ENCODE measurements around the gene ABCC1.

ABCC1 gene

DNA sequence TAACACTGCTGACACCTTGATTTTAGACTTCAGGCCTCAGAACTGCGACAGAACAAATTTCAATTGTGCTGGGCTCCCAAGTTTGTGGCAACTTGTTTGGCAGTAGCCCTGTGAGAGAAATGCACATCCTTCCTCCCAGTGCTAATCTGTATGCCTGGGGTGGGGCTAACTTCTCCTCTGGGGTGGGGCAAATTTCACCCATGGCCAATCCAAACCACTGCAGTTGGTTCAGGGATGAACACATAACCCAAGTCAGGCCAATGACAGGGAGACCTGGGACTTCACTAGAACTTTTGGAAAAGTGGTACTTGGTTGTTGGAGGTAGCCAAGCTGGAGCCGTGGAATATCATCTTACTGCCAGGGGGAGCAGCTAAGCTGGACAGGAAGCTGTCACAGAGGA lies 217.5 kb downstream of the ABCC1 start:
- H3K27ac ChIP-seq = no peak overlapping the region
- no peak for TF ChIP-seq ZFX (IDR thresholded peaks at IDR 0.05; ENCODE audit: borderline replicate concordance)
- TF ChIP-seq, protein P1, sequence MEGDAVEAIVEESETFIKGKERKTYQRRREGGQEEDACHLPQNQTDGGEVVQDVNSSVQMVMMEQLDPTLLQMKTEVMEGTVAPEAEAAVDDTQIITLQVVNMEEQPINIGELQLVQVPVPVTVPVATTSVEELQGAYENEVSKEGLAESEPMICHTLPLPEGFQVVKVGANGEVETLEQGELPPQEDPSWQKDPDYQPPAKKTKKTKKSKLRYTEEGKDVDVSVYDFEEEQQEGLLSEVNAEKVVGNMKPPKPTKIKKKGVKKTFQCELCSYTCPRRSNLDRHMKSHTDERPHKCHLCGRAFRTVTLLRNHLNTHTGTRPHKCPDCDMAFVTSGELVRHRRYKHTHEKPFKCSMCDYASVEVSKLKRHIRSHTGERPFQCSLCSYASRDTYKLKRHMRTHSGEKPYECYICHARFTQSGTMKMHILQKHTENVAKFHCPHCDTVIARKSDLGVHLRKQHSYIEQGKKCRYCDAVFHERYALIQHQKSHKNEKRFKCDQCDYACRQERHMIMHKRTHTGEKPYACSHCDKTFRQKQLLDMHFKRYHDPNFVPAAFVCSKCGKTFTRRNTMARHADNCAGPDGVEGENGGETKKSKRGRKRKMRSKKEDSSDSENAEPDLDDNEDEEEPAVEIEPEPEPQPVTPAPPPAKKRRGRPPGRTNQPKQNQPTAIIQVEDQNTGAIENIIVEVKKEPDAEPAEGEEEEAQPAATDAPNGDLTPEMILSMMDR (IDR thresholded peaks at IDR 0.05) = no peak

DNA sequence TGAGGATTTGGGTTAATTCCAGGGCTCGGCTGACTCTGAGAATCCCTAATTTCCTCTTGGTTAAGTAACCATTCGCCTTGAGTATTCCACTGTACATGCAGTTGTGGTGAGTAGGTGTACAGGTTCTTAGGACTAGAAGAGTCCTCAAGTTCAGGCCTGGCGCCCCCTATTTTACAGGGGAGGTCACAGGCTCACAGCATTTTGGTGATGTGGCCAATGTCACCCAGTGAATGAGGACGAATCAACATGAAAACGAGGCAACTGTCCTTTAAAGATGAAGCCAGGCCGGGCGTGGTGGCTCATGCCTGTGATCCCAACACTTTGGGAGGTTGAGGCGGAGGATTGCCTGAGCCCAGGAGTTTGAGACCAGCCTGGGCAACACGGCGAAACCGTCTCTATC lies 218.5 kb downstream of the ABCC1 start:
- TF ChIP-seq, protein P1 (IDR thresholded peaks at IDR 0.05) = no peak
- no peak for TF ChIP-seq ZFX (IDR thresholded peaks at IDR 0.05; ENCODE audit: borderline replicate concordance)
- H3K27ac ChIP-seq = no peak overlapping the region

DNA sequence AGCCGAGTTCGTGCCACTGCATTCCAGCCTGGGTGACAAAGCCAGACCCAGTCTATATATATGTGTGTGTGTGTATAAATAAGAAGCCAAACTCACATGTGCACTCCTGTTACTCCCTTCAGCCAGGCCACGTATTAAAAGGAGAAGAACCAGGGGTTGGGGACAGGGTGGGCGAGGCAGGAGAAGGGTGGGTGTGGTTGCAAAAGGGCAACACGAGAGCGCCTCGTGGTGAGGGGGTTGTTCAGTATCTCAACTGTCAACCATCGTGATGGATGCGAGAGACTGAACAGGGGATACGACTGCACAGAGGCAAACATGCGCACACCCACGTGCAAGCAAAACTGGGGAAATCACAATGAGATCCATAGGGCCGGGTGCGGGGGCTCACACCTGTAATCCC lies 219.0 kb downstream of the ABCC1 start:
- H3K27ac ChIP-seq = no peak overlapping the region
- no peak for TF ChIP-seq ZFX (IDR thresholded peaks at IDR 0.05; ENCODE audit: borderline replicate concordance)
- TF ChIP-seq, protein P1 (IDR thresholded peaks at IDR 0.05) = no peak

DNA sequence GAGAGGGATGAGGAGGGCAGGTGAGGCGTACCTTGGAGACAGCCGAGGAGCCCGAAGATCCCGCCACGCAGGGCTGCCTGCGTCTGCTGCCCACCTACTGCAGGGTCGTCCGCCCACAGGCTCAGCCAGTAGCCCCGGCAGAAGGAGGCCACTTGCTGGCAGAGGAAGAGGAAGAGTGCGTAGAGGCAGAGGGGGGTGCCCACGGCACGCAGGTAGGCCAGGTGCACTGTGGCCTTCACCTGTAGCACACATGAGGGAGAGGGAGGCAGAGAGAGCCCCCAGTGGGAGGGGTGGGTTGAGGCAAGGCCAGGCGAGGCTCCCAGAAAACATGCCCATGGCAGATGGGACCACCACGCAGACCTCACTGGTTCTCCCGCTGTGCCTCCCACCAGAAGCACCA lies 220.2 kb downstream of the ABCC1 start:
- TF ChIP-seq, protein P1 (IDR thresholded peaks at IDR 0.05) = no peak
- no peak for TF ChIP-seq ZFX (IDR thresholded peaks at IDR 0.05; ENCODE audit: borderline replicate concordance)
- no peak overlapping the region for H3K27ac ChIP-seq

DNA sequence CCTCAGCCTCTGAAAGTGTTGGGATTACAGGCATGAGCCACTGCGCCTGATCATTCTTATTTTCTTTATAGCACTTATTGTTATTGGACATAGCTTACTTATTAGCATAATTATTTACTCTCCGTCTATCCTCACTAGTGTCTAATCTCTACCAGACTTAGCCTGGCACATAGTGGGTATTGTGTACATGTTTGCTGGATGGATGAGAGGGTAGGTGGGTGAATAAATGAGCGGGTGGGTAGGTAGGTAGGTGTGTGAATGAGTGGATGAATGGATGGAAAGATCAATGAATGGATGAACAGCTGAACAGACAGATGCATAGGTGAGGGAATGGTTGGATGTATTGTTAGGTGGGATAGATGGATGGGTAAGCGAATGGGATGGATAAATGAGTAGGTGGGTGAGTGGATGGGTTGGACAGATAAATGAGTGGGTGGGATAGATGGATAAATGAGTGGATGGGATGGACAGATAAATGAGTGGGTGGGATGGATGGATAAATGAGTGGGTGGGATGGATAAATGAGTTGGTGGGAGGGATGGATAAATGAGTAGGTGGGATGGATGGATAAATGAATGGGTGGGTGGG lies 222.0 kb downstream of the ABCC1 start:
- TF ChIP-seq, protein P1 (IDR thresholded peaks at IDR 0.05) = no peak
- no peak for TF ChIP-seq ZFX (IDR thresholded peaks at IDR 0.05; ENCODE audit: borderline replicate concordance)
- no peak overlapping the region for H3K27ac ChIP-seq

DNA sequence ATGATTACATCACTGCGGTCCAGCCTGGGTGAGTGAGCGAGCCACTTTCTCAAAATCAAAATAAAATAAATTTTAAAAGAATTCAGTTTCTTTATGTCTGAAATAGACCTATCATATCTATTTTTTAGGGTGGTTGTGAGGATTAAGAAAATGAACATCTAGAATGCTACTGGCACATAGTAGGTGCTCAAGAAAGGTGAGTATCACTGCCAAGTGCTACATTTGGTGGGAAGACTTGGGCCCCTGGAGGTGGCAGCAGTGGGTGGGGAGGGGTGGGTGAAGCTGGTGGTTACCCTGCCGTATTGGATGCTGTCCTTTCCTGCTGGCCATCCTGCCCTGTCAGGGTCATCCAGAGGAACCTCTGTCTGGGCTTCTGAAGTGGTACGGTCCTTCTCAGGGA lies 223.6 kb downstream of the ABCC1 start:
- no peak overlapping the region for H3K27ac ChIP-seq
- TF ChIP-seq, protein P1 (IDR thresholded peaks at IDR 0.05) = no peak
- no peak for TF ChIP-seq ZFX (IDR thresholded peaks at IDR 0.05; ENCODE audit: borderline replicate concordance)

DNA sequence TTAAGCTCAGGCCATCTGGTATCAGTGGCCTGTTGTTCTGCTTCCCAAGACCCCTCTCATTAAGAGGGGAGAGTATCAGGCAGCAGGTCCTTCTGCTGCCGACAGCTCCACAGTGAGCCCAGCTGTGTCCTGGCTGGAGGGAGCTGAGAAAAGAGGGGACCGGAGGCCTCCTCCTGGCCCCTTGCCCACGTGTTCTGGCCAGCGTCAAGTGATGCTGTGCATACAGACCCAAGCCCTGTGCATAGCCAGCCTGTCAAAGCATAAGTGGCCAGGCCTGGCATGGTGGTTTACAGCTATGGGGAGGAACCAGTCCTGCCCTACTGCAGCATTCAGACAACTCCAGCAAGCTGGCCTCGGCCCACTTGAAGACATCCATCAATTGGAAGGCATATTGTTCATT lies 225.9 kb downstream of the ABCC1 start:
- TF ChIP-seq, protein P1 (IDR thresholded peaks at IDR 0.05) = no peak
- no peak for TF ChIP-seq ZFX (IDR thresholded peaks at IDR 0.05; ENCODE audit: borderline replicate concordance)
- no peak overlapping the region for H3K27ac ChIP-seq

All from 22Rv1 (cell line).